NCI-H82 treated with DMSO at 0.1 percent for 48 hours (cell line): ENCODE data around the gene SLC25A33.
"Not testable (repeated sequence)": the region's sequence is repeated elsewhere in the genome, so short reads cannot be mapped to it uniquely, and the experiment has no call there.

ENCODE experiments used
- DNase-seq: peaks from one replicate; lab custom pipeline; 2025; ENCODE audit not compliant: unreplicated experiment; lab: John Stamatoyannopoulos, UW

Gene SLC25A33

DNA sequence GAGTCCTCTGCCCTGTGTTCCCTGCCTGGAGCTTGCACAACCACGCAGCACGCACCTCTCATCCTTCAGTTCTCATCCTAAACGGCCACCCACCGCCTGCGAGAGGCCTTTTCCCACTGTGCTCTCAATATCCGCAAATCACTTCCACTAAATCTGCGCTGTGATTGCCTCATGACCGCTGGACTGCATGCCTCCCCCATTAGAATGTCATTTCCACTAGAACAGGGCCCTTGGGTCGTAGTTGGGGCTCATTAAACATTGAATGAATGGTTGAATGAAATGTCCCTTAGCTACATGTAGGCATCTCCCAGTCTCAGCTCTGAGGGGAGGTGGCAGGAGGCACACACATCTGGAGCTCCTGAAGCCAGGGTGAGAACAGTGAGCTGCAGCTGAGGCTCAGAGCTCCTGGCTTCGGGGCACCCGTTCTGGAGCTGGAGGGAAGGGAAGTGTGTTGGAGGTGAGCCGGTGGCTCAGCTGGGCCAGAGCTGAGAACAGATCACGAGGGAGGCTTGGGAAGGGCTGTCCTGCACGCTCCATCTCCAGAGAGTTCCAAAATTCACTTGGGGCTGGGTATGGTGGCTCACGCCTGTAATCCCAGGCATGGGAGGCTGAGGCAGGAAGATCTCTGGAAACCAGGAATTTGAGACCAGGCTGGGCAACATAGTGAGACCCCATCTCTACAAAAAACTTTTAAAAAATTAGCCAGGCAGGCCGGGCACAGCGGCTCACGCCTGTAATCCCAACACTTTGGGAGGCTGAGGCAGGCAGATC lies 79.8 kb downstream of the SLC25A33 start:
- no peak for DNase-seq

DNA sequence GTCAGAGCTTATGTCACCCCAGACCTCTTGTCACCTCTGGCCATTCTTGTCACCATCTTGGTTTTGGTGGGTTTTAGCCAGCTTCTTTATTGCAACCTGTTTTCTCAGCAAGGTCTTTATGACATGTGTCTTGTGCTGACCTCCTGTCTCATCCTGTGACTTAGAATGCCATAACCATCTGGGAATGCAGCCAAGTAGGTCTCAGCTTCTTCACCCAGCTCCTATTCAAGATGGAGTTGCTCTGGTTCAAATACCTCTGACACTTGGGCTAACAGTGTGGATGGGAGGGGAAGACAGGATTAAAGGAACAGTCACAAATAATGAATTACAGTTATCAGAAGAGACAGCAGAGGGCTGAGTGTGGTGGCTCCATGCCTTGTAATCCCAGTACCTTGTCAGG lies 81.8 kb downstream of the SLC25A33 start:
- DNase-seq = no peak

DNA sequence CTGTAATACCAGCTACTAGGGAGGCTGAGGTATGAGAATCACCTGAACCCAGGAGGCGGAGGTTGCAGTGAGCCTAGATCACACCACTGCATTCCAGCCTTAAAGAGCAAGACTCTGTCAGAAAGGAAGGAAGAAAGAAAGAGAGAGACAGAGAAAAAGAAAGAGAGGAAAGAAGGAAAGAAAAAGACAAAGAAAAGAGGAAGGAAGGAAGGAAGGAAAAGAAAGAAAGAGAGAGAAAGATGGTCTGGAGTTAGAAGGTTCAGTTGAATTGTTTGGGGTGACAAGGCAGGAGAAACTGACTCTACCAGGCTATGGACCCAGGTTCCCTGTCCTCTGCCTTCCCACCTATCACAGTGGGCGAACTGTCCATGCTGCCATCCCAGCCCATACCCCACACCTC lies 84.8 kb downstream of the SLC25A33 start:
- DNase-seq = no peak

DNA sequence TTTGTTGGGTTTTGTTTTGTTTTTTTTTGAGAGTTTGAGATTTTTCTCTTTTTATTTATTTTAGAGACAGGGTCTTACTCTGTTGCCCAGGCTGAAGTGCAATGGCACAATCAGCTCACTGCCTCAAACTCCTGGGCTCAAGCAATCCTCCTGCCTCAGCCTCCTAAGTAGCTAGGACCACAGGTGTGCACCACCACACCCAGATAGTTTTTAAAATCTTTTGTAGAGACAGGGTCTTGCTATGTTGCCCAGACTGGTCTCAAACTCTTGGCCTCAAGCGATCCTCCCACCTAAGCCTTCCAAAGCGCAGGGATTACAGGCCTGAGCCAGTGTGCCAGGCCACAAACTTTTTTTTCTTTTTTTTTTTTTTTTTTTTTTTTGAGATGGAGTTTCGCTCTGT lies 85.8 kb downstream of the SLC25A33 start:
- not testable (repeated sequence) for DNase-seq

DNA sequence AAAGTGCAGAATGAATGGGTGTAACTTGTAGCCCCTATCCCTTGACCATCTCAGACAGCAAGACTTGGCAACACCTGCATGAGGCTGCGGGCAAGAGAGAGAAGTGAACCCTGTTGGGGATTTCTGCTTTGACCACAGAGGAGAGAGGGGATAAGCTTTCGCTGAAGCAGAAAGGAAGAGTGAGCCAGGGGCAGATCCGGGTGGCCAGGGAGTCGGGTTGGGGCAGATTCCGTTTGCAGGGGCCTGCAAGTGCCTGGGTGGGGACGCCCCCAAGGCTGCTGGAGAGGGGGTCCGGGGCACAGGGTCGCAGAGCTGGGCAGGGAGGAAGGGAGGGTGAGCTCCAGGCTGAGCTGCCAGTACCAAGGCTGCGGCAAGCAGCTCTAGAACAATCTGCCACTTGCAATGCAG lies 86.9 kb downstream of the SLC25A33 start:
- DNase-seq = no peak

DNA sequence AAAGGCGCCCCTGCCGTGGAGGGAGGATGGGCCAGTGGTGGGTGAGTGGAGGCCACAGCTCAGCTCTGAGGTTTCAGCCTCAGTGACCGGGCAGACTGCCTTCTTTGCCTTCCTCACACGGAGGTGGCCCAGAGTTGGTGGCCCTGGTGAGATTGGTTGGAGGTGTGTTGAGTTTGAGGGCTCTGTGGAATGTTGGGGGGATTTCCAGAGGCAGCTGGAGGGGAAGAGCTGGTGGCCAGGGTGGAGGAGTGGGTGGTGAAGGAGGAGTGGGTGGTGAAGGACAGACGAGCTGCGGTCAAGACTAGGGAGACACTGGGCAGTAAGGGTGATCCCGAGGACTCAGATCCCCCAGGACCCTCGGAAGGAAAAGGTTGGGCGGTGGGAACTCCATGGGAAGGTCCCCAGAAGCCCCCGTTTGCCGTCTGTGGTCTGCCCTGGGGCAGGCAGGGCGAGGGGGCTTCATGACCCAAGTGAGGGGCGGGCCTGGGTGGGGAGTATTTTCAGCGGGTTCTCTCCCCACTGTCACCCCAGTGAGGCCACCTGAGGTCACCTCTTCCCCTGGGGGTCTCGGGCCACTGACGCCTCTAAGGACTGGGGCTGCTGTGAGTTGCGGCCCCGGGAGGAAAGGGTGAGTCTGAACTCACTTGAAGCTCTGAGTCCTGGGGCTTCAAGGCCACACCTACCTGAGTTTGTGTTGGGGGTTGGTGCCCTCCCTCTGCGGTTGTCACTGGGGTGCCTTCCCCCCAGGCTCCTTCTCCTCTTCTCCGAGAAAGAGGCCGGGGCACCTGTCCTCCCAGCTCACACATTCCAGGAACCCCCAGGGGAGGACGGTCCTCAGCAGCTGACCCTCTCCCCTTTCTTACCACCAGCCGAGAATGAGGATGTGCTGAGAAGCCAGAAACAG lies 89.5 kb downstream of the SLC25A33 start:
- no peak for DNase-seq

DNA sequence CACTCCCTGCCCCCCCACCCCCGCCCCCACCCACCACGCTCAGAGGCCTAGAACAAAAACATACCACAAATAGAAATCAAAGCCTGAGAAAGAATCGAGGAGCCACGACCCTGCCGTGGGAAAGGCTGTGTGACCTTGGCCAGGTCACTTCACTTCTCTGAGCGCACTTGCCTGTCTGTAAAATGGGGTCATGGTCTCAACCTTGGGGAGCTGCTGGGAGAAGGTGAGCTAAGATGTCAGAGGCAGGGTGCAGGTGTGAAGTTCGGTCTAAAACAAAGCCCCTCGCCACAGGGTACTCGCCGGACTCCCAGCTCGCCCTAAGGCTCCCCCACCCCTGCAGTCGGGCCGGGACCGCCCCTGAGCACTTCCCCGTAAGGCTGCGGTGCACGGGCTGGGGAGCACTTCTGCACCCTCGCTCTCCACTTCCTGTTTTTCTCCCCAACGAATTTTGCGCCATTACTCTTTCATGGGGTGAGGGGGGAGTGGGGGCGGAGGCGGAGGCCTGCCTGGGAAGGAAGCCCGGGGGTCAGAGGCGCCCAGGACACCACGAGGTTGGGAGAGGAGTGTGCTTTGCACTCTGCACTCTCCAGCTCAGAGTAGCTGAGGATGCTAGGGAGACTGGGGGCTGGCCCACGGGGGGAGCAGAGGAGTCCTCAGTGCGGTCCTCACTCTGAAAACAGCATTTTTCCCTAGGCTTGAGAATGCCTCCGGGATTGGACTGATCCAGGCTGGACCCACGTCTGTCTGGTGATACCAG lies 90.4 kb downstream of the SLC25A33 start:
- DNase-seq = no peak

DNA sequence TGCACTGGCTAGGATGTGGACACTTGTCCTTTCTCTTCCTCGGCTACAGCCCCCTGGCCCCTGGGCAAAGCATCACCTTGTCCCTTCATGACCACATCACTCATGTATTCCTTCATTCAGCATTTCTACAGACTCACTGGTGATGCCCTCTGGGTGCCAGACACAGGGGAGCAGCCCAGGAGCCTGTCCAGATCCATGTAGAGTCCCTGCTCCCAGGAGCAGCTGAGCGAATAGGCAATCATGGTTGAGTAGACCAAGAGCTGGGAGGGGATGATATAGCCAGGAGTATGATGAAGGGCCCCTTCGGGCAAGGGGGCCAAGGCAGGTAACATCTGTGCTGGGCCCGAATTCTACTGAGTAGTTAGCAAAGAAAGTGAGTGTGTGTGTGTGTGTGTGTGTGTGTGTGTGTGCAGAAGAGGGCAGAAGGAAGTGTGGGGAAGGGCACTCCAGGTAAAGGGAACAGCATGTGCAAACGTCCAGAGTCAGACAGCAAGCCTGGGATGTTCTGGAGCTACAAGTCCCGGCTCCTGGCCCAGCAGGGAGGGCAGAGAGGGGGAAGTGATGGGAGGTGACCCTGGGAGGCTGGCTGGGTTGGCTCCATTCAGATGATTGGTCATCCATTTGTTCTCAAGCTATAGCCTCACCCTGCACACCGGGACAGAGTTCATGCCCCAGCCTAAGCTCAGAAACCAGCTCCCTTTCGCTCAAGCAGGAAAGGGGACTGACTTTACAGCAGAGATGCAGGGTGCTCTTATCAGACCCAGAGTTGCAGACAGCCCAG lies 91.3 kb downstream of the SLC25A33 start:
- DNase-seq = no peak

DNA sequence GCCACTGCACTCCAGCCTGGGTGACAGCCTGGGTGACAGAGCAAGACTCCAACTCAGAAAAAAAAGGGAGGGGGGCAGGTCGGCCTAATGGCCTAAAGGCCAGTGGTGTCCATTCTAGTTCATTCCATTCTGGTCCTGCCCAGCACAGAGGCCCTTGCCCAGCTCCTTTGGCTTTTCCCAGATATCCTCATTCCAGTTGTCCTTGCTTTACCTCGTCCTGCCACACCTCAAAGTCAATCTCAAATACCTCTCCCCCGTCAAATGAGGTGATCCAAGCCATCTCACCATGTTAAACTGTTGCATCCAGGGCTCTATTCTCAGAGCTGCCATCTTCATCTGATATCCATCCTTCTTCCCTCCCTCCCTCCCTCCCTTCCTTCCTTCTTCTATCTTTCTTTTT lies 92.3 kb downstream of the SLC25A33 start:
- DNase-seq = no peak

DNA sequence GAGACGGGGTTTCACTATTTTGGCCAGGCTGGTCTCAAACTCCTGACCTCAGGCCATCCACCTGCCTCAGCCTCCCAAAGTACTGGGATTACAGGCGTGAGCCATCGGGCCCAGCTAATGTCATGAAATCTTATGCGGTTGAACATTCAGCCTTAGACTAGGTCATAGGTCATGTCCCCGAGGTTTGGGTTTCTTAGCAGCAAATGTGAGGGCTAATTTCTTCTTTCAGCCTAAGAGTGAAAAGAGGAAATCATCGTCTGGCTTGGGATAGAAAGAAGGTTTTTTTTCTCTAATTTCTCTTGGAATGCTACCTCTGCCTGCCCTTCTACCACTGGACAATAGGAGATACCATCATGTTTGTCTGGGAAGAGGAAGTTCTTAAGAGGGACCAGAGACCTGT lies 94.2 kb downstream of the SLC25A33 start:
- DNase-seq = no peak

DNA sequence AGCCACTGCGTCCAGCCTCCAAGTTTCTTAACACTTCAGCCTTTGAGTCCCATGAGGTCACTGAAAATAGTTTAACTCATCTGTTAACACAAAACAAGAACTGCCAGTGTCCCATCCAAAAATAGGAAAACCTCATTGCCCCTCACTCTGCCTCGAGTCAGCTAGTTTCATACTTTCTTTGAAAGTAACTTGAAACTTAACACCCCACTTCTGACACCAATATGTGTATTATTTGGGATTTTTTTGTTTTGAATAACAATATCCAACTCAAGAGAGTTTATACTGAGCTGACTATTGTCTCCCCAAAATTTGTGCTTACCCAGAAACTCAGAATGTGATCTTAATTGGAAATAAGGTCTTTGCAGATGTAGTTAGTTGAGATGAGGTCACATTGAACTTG lies 95.3 kb downstream of the SLC25A33 start:
- DNase-seq = no peak
